GM06990 (cell line): Measurements from ENCODE around the gene CACNA1B.

Experiments used
- DNase-seq: peaks from one replicate; pipeline ENCODE4 v3.0.0-alpha.2; 2011; ENCODE audit not compliant: insufficient read length; ENCODE audit errors: extremely low read depth
- H3K27me3 ChIP-seq: replicated peaks from 2 replicates; pipeline ENCODE4 v1.6.0; 2011; ENCODE audit warnings: low read length; ENCODE audit not compliant: control insufficient read depth, insufficient read depth
- H3K36me3 ChIP-seq: 2 replicates; pipeline ENCODE4 v1.5.1; 2011; ENCODE audit warnings: low read length; ENCODE audit not compliant: control insufficient read depth, insufficient read depth
- H3K4me3 ChIP-seq: replicated peaks from 2 replicates; pipeline ENCODE4 v1.5.1; 2011; ENCODE audit warnings: low read depth, mild to moderate bottlenecking, control low read depth, low read length
- CTCF ChIP-seq: IDR thresholded peaks from 2 replicates; pipeline ENCODE4 v1.5.1; 2011; ENCODE audit warnings: low read length, control low read depth, mild to moderate bottlenecking, inconsistent platforms; ENCODE audit not compliant: insufficient read depth, poor library complexity, severe bottlenecking

CACNA1B gene

GRCh38 chr9:138064547-138064946, 187.0 kb downstream of the CACNA1B start:
- Histone ChIP-seq H3K36me3 (no peaks in the 10 kb centered on the region), H3K4me3 (no peak overlapping the region), H3K27me3 (no peaks in the 10 kb centered on the region; the same call in 1 of the 2 replicates)
- TF ChIP-seq CTCF: no peak
- DNase-seq: no peak

GRCh38 chr9:138065287-138065686, 187.7 kb downstream of the CACNA1B start:
- Histone ChIP-seq H3K36me3 (no peaks in the 10 kb centered on the region), H3K27me3 (no peaks in the 10 kb centered on the region; the same call in 1 of the 2 replicates), H3K4me3 (no peak overlapping the region)
- DNase-seq: no peak
- no peak for TF ChIP-seq CTCF

- DNase-seq: no peak
- TF ChIP-seq CTCF: no peak
- H3K27me3 ChIP-seq: no peaks in the 10 kb centered on the region; the same call in 1 of the 2 replicates
- H3K4me3 ChIP-seq: no peak overlapping the region
- H3K36me3 ChIP-seq: no peaks in the 10 kb centered on the region
Measured at GRCh38 chr9:138066049-138066448, 188.5 kb downstream of the CACNA1B start.

GRCh38 chr9:138067613-138068367, 190.2 kb downstream of the CACNA1B start:
- no peak for TF ChIP-seq CTCF
- no peak for DNase-seq
- no peak overlapping the region for H3K4me3 ChIP-seq
- no peaks in the 10 kb centered on the region; the same call in 1 of the 2 replicates for H3K27me3 ChIP-seq
- H3K36me3 ChIP-seq: no peaks in the 10 kb centered on the region

GRCh38 chr9:138068601-138069035, 191.0 kb downstream of the CACNA1B start:
- H3K36me3 ChIP-seq: no peaks in the 10 kb centered on the region
- no peaks in the 10 kb centered on the region; the same call in 1 of the 2 replicates for H3K27me3 ChIP-seq
- no peak for TF ChIP-seq CTCF

More at GRCh38 chr9:138068601-138069035, 191.0 kb downstream of the CACNA1B start:
- H3K4me3 ChIP-seq: no peak overlapping the region
- DNase-seq: no peak
